ENCODE data around the gene SOS1. TPM values are rescaled to one million over a fixed set of nuclear protein-coding genes. Genes with fewer than 3 reads are reported as not detected.

Gene SOS1
- total and polyA plus RNA-seq, 5 donors: 6.7 to 30.4 (median 20.6) TPM

Other genes starting within 250 kb of the SOS1 start
- gene DHX57, start 245.1 kb downstream of the SOS1 start, total RNA-seq: 10 to 100 TPM in 1 of 4 donors, 1 to 10 TPM in 3; 8.5 to 10.9 (median 8.8) TPM
- gene DHX57, start 245.1 kb downstream of the SOS1 start, polyA plus RNA-seq: 6.0 TPM
- 10 to 100 TPM; 18.5 to 22.6 (median 19.6) TPM for gene MORN2, start 245.1 kb downstream of the SOS1 start, total RNA-seq
- gene MORN2, start 245.1 kb downstream of the SOS1 start, polyA plus RNA-seq: 50.5 TPM
- gene ARHGEF33, start 231.2 kb downstream of the SOS1 start, total RNA-seq: 1 to 10 TPM in 1 of 4 donors, under 1 TPM in 3; 0.31 to 1.5 (median 0.55) TPM
- gene ARHGEF33, start 231.2 kb downstream of the SOS1 start, polyA plus RNA-seq: 0.29 TPM
- gene CDKL4, start 122.9 kb upstream of the SOS1 start, total RNA-seq: 1 to 10 TPM in 3 of 4 donors, under 1 TPM in 1; 0.91 to 2.2 (median 1.2) TPM
- 0.05 TPM for gene CDKL4, start 122.9 kb upstream of the SOS1 start, polyA plus RNA-seq